GM12872 (cell line): Measurements from ENCODE around the gene ILF3.

Source experiments
- CTCF ChIP-seq: IDR thresholded peaks from 3 replicates; pipeline ENCODE4 v1.5.1; 2011; ENCODE audit warnings: low read depth, mild to moderate bottlenecking, low read length, moderate library complexity; ENCODE audit not compliant: insufficient read depth

The ILF3 gene

DNA sequence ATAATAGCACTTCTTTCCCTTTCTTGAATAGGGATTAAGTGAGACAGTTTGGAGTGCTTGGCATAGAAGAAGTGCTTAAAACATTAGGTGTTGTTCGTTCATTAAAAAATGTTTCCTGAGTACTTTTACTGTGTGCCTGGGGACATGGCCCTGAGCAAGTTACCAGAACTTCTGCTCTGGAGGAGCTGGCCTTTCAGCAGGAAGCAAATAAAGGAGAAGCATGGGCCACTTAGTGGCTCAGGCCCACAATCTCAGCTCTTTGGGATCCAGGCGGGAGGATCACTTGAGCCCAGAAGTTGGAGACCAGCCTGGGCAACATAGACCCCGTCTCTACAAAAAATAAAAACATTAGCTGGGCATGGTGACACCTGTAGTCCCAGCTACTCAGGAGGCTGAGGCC is 69.4 kb downstream of the ILF3 start:
- no peak for TF ChIP-seq CTCF

DNA sequence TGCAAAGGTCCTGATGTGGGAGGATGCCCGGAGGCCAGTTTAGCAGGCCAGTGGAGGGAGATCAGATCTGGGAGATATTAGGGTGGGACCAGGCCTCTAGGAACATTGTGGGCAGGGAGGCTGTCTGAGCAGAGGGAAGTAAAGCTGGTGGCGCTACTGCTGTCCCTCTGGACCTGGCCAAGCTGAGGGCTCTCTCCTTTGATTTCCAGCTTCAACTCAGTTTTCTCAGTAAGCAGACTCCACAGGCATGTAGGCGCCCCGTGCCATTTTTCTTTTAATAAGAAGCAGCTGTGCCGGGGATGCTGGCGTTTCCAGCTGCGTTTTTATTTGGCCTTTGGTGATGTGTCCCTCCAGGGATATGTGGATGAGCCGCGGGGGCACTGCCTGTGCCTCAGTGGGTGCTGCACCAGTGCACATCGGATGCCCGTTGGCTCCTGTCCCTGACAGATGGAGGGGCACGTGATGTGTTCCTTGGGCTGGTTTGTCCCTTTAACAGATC is 70.5 kb downstream of the ILF3 start:
- no peak for TF ChIP-seq CTCF

- TF ChIP-seq CTCF: no peak
Measured at GRCh38 chr19:10725415-10725814, 71.3 kb downstream of the ILF3 start.

DNA sequence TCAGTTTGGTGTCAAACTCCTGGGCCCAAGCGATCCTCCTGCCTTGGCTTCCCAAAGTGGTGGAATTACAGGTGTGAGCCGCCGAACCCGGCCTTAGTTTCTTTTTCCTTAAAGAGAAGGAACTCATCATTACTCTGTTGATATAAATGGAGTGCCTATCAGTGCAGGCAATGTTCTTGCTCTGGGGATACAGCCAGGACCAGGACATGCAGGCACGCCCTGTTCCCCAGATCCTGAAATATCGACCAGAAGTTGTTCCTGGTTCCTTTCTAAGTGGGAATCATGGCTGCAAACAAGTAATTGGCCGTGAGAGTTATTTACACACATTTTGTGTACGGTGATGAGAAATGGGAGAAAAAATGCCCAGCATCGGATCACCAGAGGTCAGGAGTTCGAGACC is 72.1 kb downstream of the ILF3 start:
- no peak for TF ChIP-seq CTCF

DNA sequence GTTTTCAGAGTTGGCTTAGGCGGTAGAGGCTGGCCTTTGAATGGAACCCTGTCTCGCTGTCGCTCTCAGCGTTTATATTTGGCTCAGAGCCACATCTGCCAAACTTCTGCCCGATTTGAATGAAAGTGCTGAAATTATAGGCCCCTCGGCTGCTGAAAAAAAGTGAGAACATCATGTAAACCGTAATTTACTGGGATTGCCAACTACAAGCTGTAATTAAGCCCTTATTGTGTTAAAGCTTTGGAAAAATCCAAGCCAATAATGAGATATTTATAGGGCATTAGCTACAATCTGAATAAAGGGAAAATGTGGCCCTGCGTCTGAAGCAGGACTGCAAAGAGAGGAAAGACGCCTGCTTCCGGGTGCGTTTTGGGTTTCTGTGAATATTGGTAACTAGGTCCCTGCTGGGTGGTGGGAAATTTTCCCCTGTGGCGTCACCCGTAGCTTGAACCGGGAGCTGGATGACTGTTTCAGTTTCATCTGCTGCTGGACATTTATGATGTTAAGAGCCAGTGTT is 73.6 kb downstream of the ILF3 start:
- TF ChIP-seq CTCF: no peak

- no peak for TF ChIP-seq CTCF
Measured at GRCh38 chr19:10729411-10729810, 75.3 kb downstream of the ILF3 start.

GRCh38 chr19:10730932-10731331 is 76.8 kb downstream of the ILF3 start:
- TF ChIP-seq CTCF: no peak
